WTC11 (cell line): ENCODE data around the gene NUP214. TPM values are rescaled to one million over a fixed set of nuclear protein-coding genes. Genes with fewer than 3 reads are reported as not detected.

Experiments used
- ATAC-seq: fragments of 200-7000 bp; cut with Tn5 transposase; 2 replicates; pipeline ENCODE4 v1.10.0; 2021; ENCODE audit warnings: mild to moderate bottlenecking, moderate library complexity
- CTCF ChIA-PET: fragments of 300-600 bp; sonication (Branson Sonifier 250); formaldehyde crosslinking; loops from one replicate; lab custom pipeline; 2021; ENCODE audit warnings: antibody characterized with exemption; lab: Charles Lee
- POLR2A ChIA-PET: fragments of 350-600 bp; sonication (Branson Sonifier 250); formaldehyde crosslinking; loops from one replicate; lab custom pipeline; 2021; ENCODE audit warnings: antibody characterized with exemption; lab: Charles Lee
- DNase-seq: peaks from one replicate; pipeline ENCODE4 v3.0.0; 2021; ENCODE audit warnings: low spot score
- H3K27ac Mint-ChIP-seq: 2 replicates; pipeline ENCODE4 v1.8.0; 2021; ENCODE audit warnings: mixed read lengths
- H3K27me3 Mint-ChIP-seq: 2 replicates; pipeline ENCODE4 v1.8.0; 2021; ENCODE audit warnings: low read depth, mild to moderate bottlenecking, moderate library complexity, mixed read lengths
- H3K36me3 Mint-ChIP-seq: 2 replicates; pipeline ENCODE4 v1.8.0; 2021; ENCODE audit warnings: mixed read lengths
- H3K4me1 Mint-ChIP-seq: 2 replicates; pipeline ENCODE4 v1.8.0; 2022; ENCODE audit warnings: mixed read lengths
- H3K4me3 Mint-ChIP-seq: 2 replicates; pipeline ENCODE4 v1.8.0; 2021; ENCODE audit warnings: mild to moderate bottlenecking, moderate library complexity, mixed read lengths
- H3K9me3 Mint-ChIP-seq: 2 replicates; pipeline ENCODE4 v1.8.0; 2021; ENCODE audit warnings: mixed read lengths
- FOXK1 ChIP-seq: sonication (generic); formaldehyde crosslinking; IDR thresholded peaks from 2 replicates; pipeline ENCODE4 v1.8.0; 2022; ENCODE audit warnings: mild to moderate bottlenecking, moderate library complexity, missing genetic modification reagents
- GTF2I ChIP-seq: fragments of 250-450 bp; sonication (Bioruptor Pico); conservative IDR thresholded peaks from 2 replicates; pipeline ENCODE4 v1.4.0; 2021; ENCODE audit warnings: mild to moderate bottlenecking
- IRF2 ChIP-seq: sonication (generic); formaldehyde crosslinking; IDR thresholded peaks from 2 replicates; pipeline ENCODE4 v1.8.0; 2022; ENCODE audit warnings: low read depth, missing genetic modification reagents, borderline replicate concordance
- NFATC4 ChIP-seq: fragments of 250-450 bp; sonication (Bioruptor Pico); IDR thresholded peaks from 2 replicates; pipeline ENCODE4 v1.9.0; 2021; ENCODE audit warnings: mild to moderate bottlenecking
- NR1H2 ChIP-seq: sonication (generic); formaldehyde crosslinking; IDR thresholded peaks from 2 replicates; pipeline ENCODE4 v1.9.0; 2021; ENCODE audit warnings: mild to moderate bottlenecking, moderate library complexity, missing genetic modification reagents
- PRRX2 ChIP-seq: fragments of 250-450 bp; sonication (Bioruptor Pico); IDR thresholded peaks from 2 replicates; pipeline ENCODE4 v1.8.0; 2021; ENCODE audit warnings: mild to moderate bottlenecking
- SMAD3 ChIP-seq: sonication (generic); formaldehyde crosslinking; IDR thresholded peaks from 2 replicates; pipeline ENCODE4 v1.8.0; 2022; ENCODE audit warnings: missing genetic modification reagents, mild to moderate bottlenecking, borderline replicate concordance
- SOX15 ChIP-seq: fragments of 250-450 bp; sonication (Bioruptor Pico); IDR thresholded peaks from 2 replicates; pipeline ENCODE4 v1.9.0; 2021; ENCODE audit warnings: mild to moderate bottlenecking
- TEAD1 ChIP-seq: sonication (generic); formaldehyde crosslinking; IDR thresholded peaks from 2 replicates; pipeline ENCODE4 v1.8.0; 2022; ENCODE audit warnings: mild to moderate bottlenecking, missing genetic modification reagents
- ZBTB21 ChIP-seq: sonication (generic); formaldehyde crosslinking; IDR thresholded peaks from 2 replicates; pipeline ENCODE4 v1.8.1; 2023; ENCODE audit warnings: mild to moderate bottlenecking, missing genetic modification reagents, borderline replicate concordance
- ZNF317 ChIP-seq: sonication (generic); formaldehyde crosslinking; IDR thresholded peaks from 2 replicates; pipeline ENCODE4 v1.8.1; 2023; ENCODE audit warnings: low read depth, mild to moderate bottlenecking, moderate library complexity, missing genetic modification reagents, borderline replicate concordance
- total RNA-seq: library from RNA; stranded (reverse); gene quantifications from 3 replicates; pipeline ENCODE4 v1.2.3, GENCODE V29; 2021
- TF ChIP-seq, protein P1 (sequence below): sonication (generic); formaldehyde crosslinking; IDR thresholded peaks from 2 replicates; pipeline ENCODE4 v1.8.1; 2022; ENCODE audit warnings: low read depth, mild to moderate bottlenecking, moderate library complexity, missing genetic modification reagents, borderline replicate concordance
- TF ChIP-seq, protein P2 (sequence below): sonication (generic); formaldehyde crosslinking; IDR thresholded peaks from 2 replicates; pipeline ENCODE4 v1.8.1; 2023; ENCODE audit warnings: mild to moderate bottlenecking, moderate library complexity, missing genetic modification reagents
- TF ChIP-seq, protein P3 (sequence below): sonication (generic); formaldehyde crosslinking; IDR thresholded peaks from 2 replicates; pipeline ENCODE4 v1.8.1; 2023; ENCODE audit warnings: mild to moderate bottlenecking, missing genetic modification reagents
- TF ChIP-seq, protein P4 (sequence below): sonication (generic); formaldehyde crosslinking; IDR thresholded peaks from 2 replicates; pipeline ENCODE4 v1.8.1; 2023; ENCODE audit warnings: mild to moderate bottlenecking, missing genetic modification reagents, borderline replicate concordance
- TF ChIP-seq, protein P5 (sequence below): sonication (generic); formaldehyde crosslinking; IDR thresholded peaks from 2 replicates; pipeline ENCODE4 v1.8.0; 2022; ENCODE audit warnings: mild to moderate bottlenecking, missing genetic modification reagents
- TF ChIP-seq, protein P6 (sequence below): fragments of 250-450 bp; sonication (Bioruptor Pico); IDR thresholded peaks from 2 replicates; pipeline ENCODE4 v1.9.0; 2021; ENCODE audit warnings: mild to moderate bottlenecking

The NUP214 gene
- total RNA-seq, 1 experiment from 2014 or later: 41.8 TPM

DNA sequence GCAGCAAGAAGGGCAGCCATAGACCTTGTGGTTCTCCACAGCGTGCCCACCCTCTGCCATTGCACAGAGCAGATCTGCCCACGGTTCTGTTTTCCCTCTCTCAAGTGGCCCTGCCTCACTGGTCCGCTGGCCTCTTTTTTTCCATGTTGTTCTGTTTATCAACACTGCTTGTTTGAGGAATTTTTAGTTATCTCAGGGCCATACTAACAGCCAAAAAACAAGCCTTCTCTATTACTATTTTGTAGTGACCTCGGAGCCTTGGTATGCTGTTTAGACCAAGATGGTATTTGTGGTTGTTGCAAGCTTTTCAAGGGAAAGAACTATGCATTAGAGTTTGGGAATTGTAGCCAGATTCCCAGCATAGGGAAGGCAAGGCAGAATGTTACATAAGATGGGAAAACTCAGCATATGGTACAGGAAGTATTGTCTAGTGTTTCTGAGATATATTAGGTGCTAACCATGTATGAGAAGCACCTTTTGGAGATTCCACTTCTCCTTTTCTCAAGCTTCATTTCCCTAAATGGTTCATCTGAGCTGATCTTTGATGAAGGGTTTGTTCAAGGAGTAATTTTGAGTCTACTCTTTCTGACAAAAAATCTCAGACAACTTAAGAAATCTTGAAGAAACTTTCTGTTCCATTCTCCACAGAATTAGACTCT, 54.3 kb downstream of the NUP214 start:
- H3K4me1 Mint-ChIP-seq: no peaks in the 10 kb centered on the region
- no peaks in the 10 kb centered on the region for H3K9me3 Mint-ChIP-seq
- H3K27me3 Mint-ChIP-seq: no peaks in the 10 kb centered on the region
- no peak for TF ChIP-seq ZBTB21 (CRISPR knock-in tag)
- TF ChIP-seq, protein P1, sequence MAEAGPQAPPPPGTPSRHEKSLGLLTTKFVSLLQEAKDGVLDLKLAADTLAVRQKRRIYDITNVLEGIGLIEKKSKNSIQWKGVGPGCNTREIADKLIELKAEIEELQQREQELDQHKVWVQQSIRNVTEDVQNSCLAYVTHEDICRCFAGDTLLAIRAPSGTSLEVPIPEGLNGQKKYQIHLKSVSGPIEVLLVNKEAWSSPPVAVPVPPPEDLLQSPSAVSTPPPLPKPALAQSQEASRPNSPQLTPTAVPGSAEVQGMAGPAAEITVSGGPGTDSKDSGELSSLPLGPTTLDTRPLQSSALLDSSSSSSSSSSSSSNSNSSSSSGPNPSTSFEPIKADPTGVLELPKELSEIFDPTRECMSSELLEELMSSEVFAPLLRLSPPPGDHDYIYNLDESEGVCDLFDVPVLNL (CRISPR knock-in tag): no peak
- TF ChIP-seq NFATC4 (CRISPR knock-in tag): no peak
- TF ChIP-seq GTF2I (CRISPR knock-in tag): no peak
- TF ChIP-seq, protein P2, sequence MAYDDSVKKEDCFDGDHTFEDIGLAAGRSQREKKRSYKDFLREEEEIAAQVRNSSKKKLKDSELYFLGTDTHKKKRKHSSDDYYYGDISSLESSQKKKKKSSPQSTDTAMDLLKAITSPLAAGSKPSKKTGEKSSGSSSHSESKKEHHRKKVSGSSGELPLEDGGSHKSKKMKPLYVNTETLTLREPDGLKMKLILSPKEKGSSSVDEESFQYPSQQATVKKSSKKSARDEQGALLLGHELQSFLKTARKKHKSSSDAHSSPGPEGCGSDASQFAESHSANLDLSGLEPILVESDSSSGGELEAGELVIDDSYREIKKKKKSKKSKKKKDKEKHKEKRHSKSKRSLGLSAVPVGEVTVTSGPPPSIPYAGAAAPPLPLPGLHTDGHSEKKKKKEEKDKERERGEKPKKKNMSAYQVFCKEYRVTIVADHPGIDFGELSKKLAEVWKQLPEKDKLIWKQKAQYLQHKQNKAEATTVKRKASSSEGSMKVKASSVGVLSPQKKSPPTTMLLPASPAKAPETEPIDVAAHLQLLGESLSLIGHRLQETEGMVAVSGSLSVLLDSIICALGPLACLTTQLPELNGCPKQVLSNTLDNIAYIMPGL (CRISPR knock-in tag): no peak
- TF ChIP-seq, protein P3, sequence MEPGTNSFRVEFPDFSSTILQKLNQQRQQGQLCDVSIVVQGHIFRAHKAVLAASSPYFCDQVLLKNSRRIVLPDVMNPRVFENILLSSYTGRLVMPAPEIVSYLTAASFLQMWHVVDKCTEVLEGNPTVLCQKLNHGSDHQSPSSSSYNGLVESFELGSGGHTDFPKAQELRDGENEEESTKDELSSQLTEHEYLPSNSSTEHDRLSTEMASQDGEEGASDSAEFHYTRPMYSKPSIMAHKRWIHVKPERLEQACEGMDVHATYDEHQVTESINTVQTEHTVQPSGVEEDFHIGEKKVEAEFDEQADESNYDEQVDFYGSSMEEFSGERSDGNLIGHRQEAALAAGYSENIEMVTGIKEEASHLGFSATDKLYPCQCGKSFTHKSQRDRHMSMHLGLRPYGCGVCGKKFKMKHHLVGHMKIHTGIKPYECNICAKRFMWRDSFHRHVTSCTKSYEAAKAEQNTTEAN (CRISPR knock-in tag): no peak
- TF ChIP-seq SMAD3 (CRISPR knock-in tag): no peak
- TF ChIP-seq PRRX2 (CRISPR knock-in tag): no peak
- TF ChIP-seq NR1H2 (CRISPR knock-in tag): no peak
- TF ChIP-seq, protein P4, sequence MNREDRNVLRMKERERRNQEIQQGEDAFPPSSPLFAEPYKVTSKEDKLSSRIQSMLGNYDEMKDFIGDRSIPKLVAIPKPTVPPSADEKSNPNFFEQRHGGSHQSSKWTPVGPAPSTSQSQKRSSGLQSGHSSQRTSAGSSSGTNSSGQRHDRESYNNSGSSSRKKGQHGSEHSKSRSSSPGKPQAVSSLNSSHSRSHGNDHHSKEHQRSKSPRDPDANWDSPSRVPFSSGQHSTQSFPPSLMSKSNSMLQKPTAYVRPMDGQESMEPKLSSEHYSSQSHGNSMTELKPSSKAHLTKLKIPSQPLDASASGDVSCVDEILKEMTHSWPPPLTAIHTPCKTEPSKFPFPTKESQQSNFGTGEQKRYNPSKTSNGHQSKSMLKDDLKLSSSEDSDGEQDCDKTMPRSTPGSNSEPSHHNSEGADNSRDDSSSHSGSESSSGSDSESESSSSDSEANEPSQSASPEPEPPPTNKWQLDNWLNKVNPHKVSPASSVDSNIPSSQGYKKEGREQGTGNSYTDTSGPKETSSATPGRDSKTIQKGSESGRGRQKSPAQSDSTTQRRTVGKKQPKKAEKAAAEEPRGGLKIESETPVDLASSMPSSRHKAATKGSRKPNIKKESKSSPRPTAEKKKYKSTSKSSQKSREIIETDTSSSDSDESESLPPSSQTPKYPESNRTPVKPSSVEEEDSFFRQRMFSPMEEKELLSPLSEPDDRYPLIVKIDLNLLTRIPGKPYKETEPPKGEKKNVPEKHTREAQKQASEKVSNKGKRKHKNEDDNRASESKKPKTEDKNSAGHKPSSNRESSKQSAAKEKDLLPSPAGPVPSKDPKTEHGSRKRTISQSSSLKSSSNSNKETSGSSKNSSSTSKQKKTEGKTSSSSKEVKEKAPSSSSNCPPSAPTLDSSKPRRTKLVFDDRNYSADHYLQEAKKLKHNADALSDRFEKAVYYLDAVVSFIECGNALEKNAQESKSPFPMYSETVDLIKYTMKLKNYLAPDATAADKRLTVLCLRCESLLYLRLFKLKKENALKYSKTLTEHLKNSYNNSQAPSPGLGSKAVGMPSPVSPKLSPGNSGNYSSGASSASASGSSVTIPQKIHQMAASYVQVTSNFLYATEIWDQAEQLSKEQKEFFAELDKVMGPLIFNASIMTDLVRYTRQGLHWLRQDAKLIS (CRISPR knock-in tag): no peak
- no peak for TF ChIP-seq IRF2 (CRISPR knock-in tag)
- POLR2A ChIA-PET: no interaction called here
- peaks cover 30% of the 10 kb centered on the region for H3K36me3 Mint-ChIP-seq
- DNase-seq (no peak), ATAC-seq (no peak)
- H3K27ac Mint-ChIP-seq: no peak overlapping the region
- no peak overlapping the region for H3K4me3 Mint-ChIP-seq
- CTCF ChIA-PET: interaction anchor here (0.9 to 5.3 kb wide), 5 partner anchors 77 to 217 kb away, joined by 3 to 55 read pairs (median 4); no protein-coding TSS in a partner anchor

DNA sequence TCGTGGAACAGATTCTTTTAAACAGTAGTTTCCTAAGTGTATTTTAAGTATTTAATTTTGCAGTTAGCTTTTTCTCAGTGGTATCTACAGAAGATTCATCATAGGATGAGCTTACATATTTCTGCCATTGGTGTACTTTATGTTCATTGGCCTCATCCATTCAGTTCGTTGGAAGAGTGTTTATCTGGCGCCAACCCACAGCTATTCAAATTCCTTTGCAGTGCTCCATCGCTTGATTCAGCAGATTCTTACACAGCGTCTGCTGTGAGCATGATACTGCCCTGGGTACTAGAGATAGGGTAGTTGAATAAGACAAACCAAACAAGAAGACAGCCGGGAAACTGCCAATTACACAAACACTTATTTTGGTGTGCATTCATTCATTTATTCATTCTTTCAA, 55.1 kb downstream of the NUP214 start:
- CTCF ChIA-PET: interaction anchor here (0.8 to 5.3 kb wide), 7 partner anchors 10 to 156 kb away, joined by 3 to 25 read pairs (median 3); no protein-coding TSS in a partner anchor
- POLR2A ChIA-PET: no interaction called here
- H3K4me3 Mint-ChIP-seq: no peak overlapping the region
- H3K36me3 Mint-ChIP-seq: peaks cover 23% of the 10 kb centered on the region
- H3K27me3 Mint-ChIP-seq: no peaks in the 10 kb centered on the region
- DNase-seq: no peak
- H3K4me1 Mint-ChIP-seq: no peaks in the 10 kb centered on the region
- TF ChIP-seq SOX15 (CRISPR knock-in tag): no peak
- TF ChIP-seq, protein P5, sequence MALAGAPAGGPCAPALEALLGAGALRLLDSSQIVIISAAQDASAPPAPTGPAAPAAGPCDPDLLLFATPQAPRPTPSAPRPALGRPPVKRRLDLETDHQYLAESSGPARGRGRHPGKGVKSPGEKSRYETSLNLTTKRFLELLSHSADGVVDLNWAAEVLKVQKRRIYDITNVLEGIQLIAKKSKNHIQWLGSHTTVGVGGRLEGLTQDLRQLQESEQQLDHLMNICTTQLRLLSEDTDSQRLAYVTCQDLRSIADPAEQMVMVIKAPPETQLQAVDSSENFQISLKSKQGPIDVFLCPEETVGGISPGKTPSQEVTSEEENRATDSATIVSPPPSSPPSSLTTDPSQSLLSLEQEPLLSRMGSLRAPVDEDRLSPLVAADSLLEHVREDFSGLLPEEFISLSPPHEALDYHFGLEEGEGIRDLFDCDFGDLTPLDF (CRISPR knock-in tag): no peak
- no peak for TF ChIP-seq TEAD1 (CRISPR knock-in tag)
- TF ChIP-seq, protein P6, sequence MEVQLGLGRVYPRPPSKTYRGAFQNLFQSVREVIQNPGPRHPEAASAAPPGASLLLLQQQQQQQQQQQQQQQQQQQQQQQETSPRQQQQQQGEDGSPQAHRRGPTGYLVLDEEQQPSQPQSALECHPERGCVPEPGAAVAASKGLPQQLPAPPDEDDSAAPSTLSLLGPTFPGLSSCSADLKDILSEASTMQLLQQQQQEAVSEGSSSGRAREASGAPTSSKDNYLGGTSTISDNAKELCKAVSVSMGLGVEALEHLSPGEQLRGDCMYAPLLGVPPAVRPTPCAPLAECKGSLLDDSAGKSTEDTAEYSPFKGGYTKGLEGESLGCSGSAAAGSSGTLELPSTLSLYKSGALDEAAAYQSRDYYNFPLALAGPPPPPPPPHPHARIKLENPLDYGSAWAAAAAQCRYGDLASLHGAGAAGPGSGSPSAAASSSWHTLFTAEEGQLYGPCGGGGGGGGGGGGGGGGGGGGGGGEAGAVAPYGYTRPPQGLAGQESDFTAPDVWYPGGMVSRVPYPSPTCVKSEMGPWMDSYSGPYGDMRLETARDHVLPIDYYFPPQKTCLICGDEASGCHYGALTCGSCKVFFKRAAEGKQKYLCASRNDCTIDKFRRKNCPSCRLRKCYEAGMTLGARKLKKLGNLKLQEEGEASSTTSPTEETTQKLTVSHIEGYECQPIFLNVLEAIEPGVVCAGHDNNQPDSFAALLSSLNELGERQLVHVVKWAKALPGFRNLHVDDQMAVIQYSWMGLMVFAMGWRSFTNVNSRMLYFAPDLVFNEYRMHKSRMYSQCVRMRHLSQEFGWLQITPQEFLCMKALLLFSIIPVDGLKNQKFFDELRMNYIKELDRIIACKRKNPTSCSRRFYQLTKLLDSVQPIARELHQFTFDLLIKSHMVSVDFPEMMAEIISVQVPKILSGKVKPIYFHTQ (CRISPR knock-in tag): no peak
- TF ChIP-seq, protein P3 (CRISPR knock-in tag): no peak
- TF ChIP-seq ZNF317 (CRISPR knock-in tag): no peak
- TF ChIP-seq, protein P2 (CRISPR knock-in tag): no peak
- no peak for TF ChIP-seq GTF2I (CRISPR knock-in tag)
- TF ChIP-seq FOXK1 (CRISPR knock-in tag): no peak
- TF ChIP-seq, all 79 proteins: peak for 0
- ATAC-seq: no peak
- Mint-ChIP-seq H3K9me3 (no peaks in the 10 kb centered on the region), H3K27ac (no peak overlapping the region; the same call in 1 of the 2 replicates)
